Activated gamma-delta T cell (primary cell): Measurements from ENCODE around the gene ARHGAP9.
"Not testable (repeated sequence)": the region's sequence is repeated elsewhere in the genome, so short reads cannot be mapped to it uniquely, and the experiment has no call there.

Experiments
- DNase-seq: peaks from one replicate; lab custom pipeline; 2025; lab: John Stamatoyannopoulos, UW

The ARHGAP9 gene

DNA sequence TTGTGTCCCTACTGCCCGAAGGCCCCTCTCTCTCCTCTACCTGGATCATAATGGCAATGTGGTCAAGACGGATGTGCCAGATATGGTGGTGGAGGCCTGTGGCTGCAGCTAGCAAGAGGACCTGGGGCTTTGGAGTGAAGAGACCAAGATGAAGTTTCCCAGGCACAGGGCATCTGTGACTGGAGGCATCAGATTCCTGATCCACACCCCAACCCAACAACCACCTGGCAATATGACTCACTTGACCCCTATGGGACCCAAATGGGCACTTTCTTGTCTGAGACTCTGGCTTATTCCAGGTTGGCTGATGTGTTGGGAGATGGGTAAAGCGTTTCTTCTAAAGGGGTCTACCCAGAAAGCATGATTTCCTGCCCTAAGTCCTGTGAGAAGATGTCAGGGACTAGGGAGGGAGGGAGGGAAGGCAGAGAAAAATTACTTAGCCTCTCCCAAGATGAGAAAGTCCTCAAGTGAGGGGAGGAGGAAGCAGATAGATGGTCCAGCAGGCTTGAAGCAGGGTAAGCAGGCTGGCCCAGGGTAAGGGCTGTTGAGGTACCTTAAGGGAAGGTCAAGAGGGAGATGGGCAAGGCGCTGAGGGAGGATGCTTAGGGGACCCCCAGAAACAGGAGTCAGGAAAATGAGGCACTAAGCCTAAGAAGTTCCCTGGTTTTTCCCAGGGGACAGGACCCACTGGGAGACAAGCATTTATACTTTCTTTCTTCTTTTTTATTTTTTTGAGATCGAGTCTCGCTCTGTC is 22.8 kb downstream of the ARHGAP9 start:
- no peak for DNase-seq

DNA sequence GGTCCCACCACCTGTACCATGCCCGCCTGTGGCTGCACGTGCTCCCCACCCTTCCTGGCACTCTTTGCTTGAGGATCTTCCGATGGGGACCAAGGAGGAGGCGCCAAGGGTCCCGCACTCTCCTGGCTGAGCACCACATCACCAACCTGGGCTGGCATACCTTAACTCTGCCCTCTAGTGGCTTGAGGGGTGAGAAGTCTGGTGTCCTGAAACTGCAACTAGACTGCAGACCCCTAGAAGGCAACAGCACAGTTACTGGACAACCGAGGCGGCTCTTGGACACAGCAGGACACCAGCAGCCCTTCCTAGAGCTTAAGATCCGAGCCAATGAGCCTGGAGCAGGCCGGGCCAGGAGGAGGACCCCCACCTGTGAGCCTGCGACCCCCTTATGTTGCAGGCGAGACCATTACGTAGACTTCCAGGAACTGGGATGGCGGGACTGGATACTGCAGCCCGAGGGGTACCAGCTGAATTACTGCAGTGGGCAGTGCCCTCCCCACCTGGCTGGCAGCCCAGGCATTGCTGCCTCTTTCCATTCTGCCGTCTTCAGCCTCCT is 23.4 kb downstream of the ARHGAP9 start:
- DNase-seq, result no peak

- DNase-seq, result no peak
These were observed 24.1 kb downstream of the ARHGAP9 start for GRCh38 chr12:57455374-57456144.

DNA sequence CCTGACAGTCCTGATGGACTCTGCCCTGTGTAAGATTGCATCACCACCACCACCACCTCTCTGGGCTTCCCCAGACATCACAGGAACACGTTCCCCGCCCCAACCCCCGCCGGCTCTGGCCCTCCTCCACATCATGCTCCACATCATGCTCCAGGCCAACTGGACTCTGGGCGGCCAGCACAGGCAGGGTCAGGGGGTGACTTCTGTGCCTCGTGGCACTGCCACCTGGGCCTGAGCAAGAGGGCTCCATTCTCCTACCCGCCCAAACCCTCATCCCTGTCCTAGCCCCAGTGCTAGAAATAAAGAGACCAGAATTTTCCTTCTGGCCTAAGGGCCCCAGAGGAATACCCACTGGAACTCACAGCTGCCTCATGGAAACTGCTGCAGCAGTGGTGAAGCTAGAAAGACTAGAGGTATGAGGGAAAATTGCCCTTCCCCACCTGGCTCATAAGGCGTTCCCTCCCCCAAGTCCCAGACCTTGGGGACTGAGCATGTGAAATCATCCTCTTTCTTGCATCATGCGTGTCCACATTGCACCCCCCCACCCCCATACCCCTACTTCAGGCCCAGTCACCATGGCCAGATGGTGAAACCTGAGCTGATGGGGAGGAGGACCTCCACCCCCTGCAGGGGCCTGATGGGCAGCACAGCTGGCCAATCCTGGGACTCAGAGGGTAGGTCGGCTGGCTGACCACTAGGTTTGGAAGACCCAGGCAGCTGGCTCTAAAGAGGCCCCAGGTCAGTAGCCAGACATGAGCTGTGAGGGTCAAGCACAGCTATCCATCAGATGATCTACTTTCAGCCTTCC is 24.9 kb downstream of the ARHGAP9 start, which contains the start of gene INHBE:
INHBE (plus strand) TSS at position 742 of the 808 bp plus-strand sequence. CDS start 230 bp downstream, outside the sequence.
- no peak for DNase-seq

DNA sequence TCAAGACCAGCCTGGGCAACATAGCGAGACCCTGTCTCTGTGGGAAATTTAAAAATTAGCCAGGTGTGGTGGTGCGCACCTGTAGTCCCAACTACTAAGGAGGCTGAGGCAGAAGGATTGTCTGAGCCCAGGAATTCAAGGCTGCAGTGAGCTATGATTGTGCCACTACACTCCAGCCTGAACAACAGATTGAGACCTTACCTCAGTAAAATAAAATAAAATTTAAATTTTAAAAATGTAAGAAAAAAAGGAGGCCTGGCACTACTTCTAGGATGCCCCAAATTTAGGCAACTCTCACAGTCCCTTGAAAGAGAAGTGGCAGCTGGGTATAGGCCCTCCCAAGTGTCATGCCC is 25.5 kb downstream of the ARHGAP9 start:
- DNase-seq, result no peak

- no peak for DNase-seq
These were observed 26.6 kb downstream of the ARHGAP9 start for GRCh38 chr12:57452937-57453509.

DNA sequence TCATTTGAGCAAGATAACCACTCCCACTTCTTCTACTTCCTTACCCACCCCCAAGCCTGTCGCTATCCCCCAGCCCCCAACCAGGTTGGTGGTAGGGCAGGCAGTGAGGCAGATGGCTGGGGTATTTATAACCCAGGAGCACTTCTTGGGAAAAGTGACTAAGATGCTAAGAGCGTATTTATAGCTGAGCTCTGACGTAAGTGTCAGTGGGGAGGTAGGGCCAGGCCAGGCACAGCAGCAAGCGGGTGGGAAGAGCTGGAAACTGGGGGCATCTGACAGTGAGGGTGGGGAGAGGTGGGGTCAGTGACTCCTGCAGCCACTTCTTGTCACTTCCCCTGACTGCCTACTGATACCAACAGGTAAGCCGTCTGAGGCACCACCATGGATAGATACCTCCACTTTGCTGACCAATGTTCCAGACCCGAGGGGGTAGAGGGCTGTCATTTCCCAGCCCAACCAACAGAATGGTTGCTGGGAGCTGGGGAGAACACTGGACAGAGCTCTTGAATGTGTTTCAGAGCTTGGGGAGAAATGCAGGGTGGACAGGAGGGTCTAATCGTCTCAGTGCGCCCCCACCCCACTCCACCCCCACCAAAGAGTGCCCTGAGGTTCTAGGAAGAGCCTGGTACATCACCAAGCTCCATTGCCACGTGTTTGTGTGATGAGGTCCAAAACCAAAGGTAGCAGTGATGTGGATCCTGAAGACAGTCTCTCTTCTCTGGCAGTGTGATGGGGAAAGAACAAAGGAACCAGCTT is 27.3 kb downstream of the ARHGAP9 start:
- no peak for DNase-seq

DNA sequence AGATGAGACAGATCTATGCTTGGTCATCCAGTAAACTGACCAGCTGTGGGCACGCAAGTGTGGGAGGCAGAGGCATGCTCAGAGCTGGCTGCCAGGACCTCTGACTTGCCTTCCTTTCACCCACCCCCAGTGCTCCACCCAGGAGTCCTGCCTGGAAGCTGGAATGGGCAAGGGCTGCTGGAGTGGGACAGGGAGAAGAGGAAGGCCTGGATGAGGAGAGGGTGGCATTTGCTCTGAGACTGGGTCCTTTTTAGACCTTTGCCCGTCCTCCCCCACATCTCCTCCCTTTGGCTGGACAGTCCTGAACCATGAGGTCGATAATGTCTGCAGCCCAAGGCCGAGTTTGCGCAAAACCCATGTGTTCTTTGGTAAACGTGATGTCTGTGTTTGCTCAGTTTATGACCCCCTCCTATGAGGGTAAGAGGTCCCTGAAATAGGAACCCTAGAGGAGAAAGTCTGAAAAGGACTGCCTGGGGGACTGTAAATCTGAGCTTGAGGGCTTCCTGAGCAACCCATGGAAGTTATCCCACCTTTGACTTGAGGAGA is 28.4 kb downstream of the ARHGAP9 start:
- DNase-seq, result no peak

- no peak for DNase-seq
These were observed 29.6 kb downstream of the ARHGAP9 start for GRCh38 chr12:57450057-57450456.

- no peak for DNase-seq
These were observed 30.3 kb downstream of the ARHGAP9 start for GRCh38 chr12:57449375-57449774.

- DNase-seq, result no peak
These were observed 31.0 kb downstream of the ARHGAP9 start for GRCh38 chr12:57448669-57449068.

GRCh38 chr12:57446292-57446960 is 33.2 kb downstream of the ARHGAP9 start:
- DNase-seq, result no peak

GRCh38 chr12:57444744-57445143 is 34.9 kb downstream of the ARHGAP9 start:
- no peak for DNase-seq

GRCh38 chr12:57444337-57444736 is 35.3 kb downstream of the ARHGAP9 start:
- not testable (repeated sequence) for DNase-seq

DNA sequence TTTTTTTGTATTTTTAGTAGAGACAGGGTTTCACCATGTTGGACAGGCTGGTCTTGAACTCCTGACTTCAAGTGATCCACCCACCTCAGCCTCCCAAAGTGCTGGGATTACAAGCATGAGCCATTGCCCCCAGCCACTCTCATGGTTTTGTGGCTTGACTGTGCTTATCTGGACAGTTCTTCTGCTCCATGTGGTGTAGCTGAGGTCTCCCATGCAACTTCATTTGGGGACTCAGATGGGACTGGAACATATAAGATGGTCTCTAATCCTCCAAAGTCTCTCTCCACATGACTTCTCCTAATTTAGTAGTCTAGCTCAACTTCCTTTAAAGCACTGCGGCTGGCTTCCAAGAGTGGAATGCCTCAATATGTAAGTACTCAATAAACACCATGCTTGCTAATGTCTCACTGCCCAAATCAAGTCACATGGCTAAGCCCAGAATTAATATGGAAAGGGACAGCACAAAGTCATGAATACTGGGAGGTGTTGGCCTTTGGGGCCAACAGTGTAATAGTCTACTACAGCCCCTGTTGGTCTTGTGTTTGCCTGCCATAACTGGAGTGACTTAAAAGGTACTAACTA is 37.7 kb downstream of the ARHGAP9 start:
- DNase-seq, result no peak

DNA sequence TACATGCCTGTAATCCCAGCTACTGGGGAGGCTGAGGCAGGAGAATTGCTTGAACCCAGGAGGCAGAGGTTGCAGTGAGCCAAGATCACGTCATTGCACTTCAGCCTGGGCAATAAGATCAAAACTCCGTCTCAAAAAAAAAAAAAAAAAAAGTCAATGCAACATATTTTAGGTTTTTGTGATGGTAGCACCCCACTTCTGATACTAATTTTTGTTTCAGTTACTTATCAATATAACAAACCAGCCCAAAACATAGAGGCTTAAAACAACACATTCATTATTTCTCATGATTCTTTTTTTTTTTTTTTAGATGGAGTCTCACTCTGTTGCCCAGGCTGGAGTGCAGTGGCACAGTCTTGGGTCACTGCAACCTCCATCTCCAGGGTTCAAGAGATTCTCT is 38.3 kb downstream of the ARHGAP9 start:
- DNase-seq, result not testable (repeated sequence)

GRCh38 chr12:57439762-57440266 is 39.9 kb downstream of the ARHGAP9 start:
- no peak for DNase-seq

- no peak for DNase-seq
These were observed 41.3 kb downstream of the ARHGAP9 start for GRCh38 chr12:57438400-57438799.

DNA sequence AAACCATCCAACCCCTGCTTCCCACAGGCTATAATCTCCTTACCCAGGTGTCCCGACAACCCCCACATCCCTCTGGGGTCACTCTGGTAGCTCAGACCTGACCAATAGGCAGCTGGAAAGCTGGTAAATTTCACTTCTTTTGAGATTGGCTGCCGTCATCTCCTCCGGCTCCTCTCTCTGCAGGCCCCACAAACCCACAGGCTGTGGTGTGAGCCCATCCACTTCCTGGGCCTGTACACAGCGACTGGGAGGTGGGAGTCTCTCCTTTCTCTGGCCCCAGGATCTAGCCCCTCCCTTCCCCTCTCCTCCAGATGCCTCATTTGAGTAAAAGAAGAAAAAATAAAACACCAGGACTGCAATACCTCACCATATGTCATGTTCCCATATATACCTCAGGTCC is 44.4 kb downstream of the ARHGAP9 start:
- DNase-seq, result no peak
